GM18861 (cell line): ENCODE measurements around the gene PAQR5.
"Not testable (repeated sequence)": the region's sequence is repeated elsewhere in the genome, so short reads cannot be mapped to it uniquely, and the experiment has no call there.

Source experiments
- ATAC-seq: cut with Tn5 transposase; IDR thresholded peaks from one replicate; pipeline ENCODE4 v1.9.1; 2021; ENCODE audit not compliant: unreplicated experiment

The PAQR5 gene

GRCh38 chr15:69314736-69315135 lies 16.0 kb downstream of the PAQR5 start:
- ATAC-seq: no peak

- ATAC-seq: no peak
Observed at GRCh38 chr15:69315402-69316110, 16.8 kb downstream of the PAQR5 start.

- ATAC-seq: no peak
Observed at GRCh38 chr15:69316291-69316690, 17.6 kb downstream of the PAQR5 start.

GRCh38 chr15:69317392-69317841 lies 18.7 kb downstream of the PAQR5 start:
- no peak for ATAC-seq

- no peak for ATAC-seq
Observed at GRCh38 chr15:69318033-69318432, 19.3 kb downstream of the PAQR5 start.

- no peak for ATAC-seq
Observed at GRCh38 chr15:69319384-69320375, 21.0 kb downstream of the PAQR5 start.

GRCh38 chr15:69320977-69321554 lies 22.4 kb downstream of the PAQR5 start:
- ATAC-seq: no peak

GRCh38 chr15:69323893-69324430 lies 25.2 kb downstream of the PAQR5 start:
- no peak for ATAC-seq

GRCh38 chr15:69324565-69324964 lies 25.9 kb downstream of the PAQR5 start:
- ATAC-seq: no peak

GRCh38 chr15:69325456-69325971 lies 26.8 kb downstream of the PAQR5 start:
- ATAC-seq: no peak

- no peak for ATAC-seq
Observed at GRCh38 chr15:69328080-69328479, 29.4 kb downstream of the PAQR5 start.

- no peak for ATAC-seq
Observed at GRCh38 chr15:69328739-69329138, 30.0 kb downstream of the PAQR5 start.

GRCh38 chr15:69337138-69337537 lies 38.4 kb downstream of the PAQR5 start:
- ATAC-seq: no peak

- ATAC-seq: no peak
Observed at GRCh38 chr15:69338535-69339213, 40.0 kb downstream of the PAQR5 start.

GRCh38 chr15:69339214-69339543 lies 40.5 kb downstream of the PAQR5 start:
- not testable (repeated sequence) for ATAC-seq

GRCh38 chr15:69340243-69340900 lies 41.7 kb downstream of the PAQR5 start:
- ATAC-seq: no peak

- no peak for ATAC-seq
Observed at GRCh38 chr15:69341356-69341755, 42.6 kb downstream of the PAQR5 start.

GRCh38 chr15:69342460-69343076 lies 43.9 kb downstream of the PAQR5 start:
- ATAC-seq: no peak

GRCh38 chr15:69343133-69343532 lies 44.4 kb downstream of the PAQR5 start:
- no peak for ATAC-seq

GRCh38 chr15:69344238-69344637 lies 45.5 kb downstream of the PAQR5 start:
- no peak for ATAC-seq
